Fibroblast of skin of abdomen (primary cell): ENCODE results near the gene VASP.

Source experiments
- DNase-seq: peaks from one replicate; pipeline ENCODE4 v3.0.0-alpha.2; 2013

Gene VASP

DNA sequence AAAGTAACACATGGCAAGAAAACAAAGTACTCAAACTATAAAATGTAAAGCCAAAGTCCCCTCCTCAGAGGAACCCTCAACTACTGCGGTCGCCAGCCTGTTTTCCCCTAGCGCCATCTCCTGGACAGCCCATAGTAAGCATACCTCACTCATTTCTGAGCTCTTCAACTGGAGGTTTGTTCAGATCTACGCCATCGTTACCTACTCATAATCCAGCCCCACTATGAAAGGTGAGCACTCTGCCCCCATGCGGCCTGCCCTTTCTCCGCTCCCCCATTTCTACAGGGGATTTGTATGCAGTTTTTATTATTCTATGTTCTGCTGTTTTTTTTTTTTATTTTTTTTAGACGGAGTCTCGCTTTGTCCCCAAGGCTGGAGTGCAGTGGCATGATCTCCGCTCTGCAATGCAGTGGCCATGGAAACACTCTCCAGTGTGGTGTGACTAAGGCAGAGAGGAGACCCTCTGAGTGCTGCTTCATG is 51.2 kb downstream of the VASP start:
- DNase-seq, result peak; percentile 16

DNA sequence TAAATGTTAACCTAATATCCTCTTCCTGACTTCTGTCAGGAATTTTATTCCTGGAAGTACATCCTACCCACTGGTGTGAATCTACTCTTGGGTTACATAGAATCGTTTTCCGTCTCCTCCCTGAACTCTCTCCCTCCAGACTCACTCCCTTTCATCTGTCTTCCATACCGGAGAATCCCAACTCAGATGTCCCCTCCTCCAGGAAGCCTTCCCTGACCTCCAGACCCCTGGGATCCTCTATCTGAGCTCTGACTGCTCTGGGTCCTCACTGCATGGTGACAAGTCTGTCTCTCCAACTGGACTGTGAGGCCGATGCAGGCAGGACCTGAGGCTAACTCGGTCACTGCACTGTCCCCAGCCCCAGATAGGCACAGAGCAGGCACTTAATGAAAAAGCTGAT is 52.8 kb downstream of the VASP start:
- DNase-seq, result no peak

DNA sequence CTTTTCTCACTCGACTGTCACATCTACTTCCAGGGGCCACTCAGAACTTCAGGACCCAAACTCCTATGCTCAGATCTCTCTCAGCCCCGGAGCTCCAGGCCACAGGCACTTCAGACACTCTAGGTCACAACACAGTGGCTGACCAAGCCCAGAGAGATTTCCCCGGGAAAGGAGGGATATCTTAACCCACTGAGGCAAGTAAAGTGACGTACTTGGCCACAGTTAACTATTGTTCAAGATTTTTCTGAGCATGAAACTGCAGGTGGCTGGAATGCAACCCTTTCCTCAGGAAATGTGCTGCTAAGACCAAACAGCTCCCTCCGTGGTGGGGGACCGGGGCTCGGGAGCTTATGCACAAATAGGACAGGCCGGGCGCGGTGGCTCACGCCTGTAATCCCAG is 53.4 kb downstream of the VASP start:
- no peak for DNase-seq

DNA sequence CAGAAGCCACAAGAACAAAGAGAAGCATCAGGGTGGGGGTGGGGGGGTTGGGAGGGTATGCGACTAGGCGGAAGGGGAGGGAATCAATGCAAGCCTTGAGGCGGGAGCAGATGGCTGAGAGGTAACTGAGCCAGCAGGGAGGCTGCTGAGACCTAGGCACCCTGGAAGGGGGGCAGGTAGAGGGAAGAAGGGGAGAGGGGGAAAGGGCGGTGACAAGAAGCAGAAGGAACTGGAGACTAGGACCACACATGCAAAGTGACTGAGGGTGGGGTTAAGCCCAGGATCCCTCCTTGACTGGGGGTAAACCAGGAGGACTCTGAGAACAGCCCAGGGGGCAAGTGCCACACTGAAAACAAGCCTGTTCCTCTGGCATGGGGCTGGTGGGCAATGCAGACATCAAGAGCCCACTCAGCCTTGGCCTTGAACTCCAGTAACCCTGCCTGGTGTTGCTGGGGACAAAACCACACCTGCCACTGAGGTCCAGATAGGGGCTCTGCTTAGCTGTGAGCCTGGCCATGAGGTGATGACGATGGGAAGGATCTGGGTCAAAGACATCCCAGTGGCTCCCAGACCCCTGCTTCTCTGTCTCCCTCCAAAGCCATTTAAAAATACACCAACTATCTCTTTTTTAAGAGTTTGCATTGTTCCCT is 57.0 kb downstream of the VASP start:
- no peak for DNase-seq

DNA sequence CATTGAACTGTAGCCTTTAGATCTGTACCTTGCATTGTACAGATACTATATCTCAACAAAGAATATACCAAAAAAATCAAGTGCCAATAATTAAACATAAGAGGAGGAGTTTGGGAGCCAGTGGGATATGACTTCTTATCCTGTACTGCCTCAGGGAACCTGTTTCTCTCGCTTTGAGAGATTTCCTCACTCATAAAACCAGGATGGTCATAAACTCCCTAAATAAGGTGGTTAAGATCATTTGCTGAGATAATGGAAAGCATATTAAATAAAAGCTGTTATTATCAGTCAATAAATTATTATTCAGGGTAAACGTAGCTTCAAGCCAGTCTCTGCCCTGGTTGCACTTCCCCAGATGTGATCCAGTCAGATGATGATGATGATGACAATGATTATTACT is 60.3 kb downstream of the VASP start:
- DNase-seq, result no peak

DNA sequence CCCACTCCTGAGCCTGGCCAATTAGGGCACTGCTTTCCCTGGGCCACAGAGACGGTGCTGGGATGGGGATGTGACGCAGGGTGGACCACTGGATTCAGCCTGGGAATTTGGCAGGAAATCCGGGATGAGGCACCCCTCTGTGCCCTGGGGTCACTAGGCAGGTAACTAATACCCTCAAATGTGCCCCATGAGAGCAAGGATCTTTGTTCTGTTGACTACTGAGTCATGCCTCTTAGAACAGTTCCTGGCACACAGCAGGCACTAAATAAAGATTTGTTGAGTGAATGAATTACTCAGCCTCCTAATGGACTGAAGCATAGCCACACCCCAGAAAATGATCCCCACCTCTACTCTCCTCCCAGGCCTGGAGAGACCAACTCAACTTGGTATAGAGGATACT is 61.5 kb downstream of the VASP start:
- DNase-seq, result peak; percentile 39

- peak; percentile 29 for DNase-seq
These were observed 62.5 kb downstream of the VASP start for GRCh38 chr19:45569619-45570421.

GRCh38 chr19:45571457-45572220 is 64.4 kb downstream of the VASP start:
- no peak for DNase-seq

DNA sequence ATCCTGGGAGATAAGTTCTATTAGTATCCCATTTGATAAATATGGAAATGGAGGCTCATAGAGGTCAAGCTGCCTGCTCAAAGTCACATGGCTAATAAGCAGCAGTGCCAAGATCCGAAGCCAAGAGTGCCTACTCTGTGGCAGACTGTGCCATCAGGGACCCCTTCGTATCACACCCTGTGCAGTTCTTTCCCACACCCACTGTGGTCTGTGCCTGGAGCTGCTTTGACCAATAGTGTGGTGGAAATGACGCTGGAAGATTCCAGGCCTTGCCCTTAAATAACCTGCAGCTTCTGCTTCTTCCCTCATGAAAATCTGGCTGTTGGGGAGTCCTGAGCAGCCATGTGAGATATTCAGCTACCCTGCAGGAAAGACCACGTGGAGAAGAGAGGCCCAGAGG is 67.2 kb downstream of the VASP start:
- DNase-seq, result no peak

DNA sequence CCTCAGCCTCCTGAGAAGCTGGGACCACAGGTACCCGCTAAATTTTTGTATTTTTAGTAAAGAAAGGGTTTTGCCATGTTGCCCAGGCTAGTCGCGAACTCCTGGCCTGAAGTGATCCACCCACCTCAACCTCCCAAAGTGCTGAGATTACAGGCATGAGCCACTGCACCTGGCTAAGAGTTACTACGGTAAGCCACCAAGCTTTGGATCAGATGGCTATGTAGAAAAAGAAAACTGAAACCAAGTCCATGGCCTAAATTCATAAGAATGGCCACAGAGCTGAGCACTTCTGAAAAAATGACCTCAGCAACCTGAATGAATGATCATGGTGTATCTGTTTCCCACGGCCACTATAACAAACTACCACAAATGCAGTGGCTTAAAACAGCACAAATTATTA is 67.9 kb downstream of the VASP start:
- DNase-seq, result no peak
